Measurements from ENCODE around the gene GBF1.

Gene GBF1

GRCh38 chr10:102421507-102421756, 176.1 kb downstream of the GBF1 start:
- no peak for TF ChIP-seq FOXA1 (IDR thresholded peaks at IDR 0.05)
- TF ChIP-seq HDGF (IDR thresholded peaks at IDR 0.05; ENCODE audit: borderline replicate concordance), result no peak
- no peak for TF ChIP-seq PKNOX1 (IDR thresholded peaks at IDR 0.05)
- no peak for TF ChIP-seq ZNF384 (IDR thresholded peaks at IDR 0.05)
- no peak for TF ChIP-seq SUZ12 (IDR thresholded peaks at IDR 0.05)
- TF ChIP-seq LEF1 (IDR thresholded peaks at IDR 0.05; ENCODE audit: borderline replicate concordance), result no peak
- TF ChIP-seq FOXM1 (IDR thresholded peaks at IDR 0.05; ENCODE audit: borderline replicate concordance), result no peak
- TF ChIP-seq NFRKB (IDR thresholded peaks at IDR 0.05), result no peak
- TF ChIP-seq FOXK2 (IDR thresholded peaks at IDR 0.05), result no peak
- TF ChIP-seq BHLHE40 (IDR thresholded peaks at IDR 0.05; ENCODE audit: borderline replicate concordance), result no peak
- no peak for TF ChIP-seq L3MBTL2 (conservative IDR thresholded peaks at IDR 0.05)
- TF ChIP-seq ARNT (IDR thresholded peaks at IDR 0.05), result no peak
- TF ChIP-seq SP1 (IDR thresholded peaks at IDR 0.05), result no peak
- TF ChIP-seq ELF4 (IDR thresholded peaks at IDR 0.05), result no peak
- no peak for TF ChIP-seq CTBP1 (IDR thresholded peaks at IDR 0.05; ENCODE audit: borderline replicate concordance)
- TF ChIP-seq TARDBP (IDR thresholded peaks at IDR 0.05), result no peak
- CTCF ChIA-PET, result interaction anchor here (0.5 to 4.0 kb wide), 6 partner anchors 11 to 1333 kb away, joined by 3 to 14 read pairs (median 6); partner anchors contain the start of gene CUEDC2
- DNase-seq (ENCODE audit: extremely low spot score), result no peak
- POLR2A ChIA-PET, result interaction anchor here (1.0 to 5.8 kb wide), 10 partner anchors 10 to 303 kb away, joined by 3 to 75 read pairs (median 12); partner anchors contain the start of genes C10orf95, CUEDC2 and NFKB2

GRCh38 chr10:102421757-102422512, 176.6 kb downstream of the GBF1 start:
- CTCF ChIA-PET, result interaction anchor here (0.6 to 4.0 kb wide), 7 partner anchors 10 to 264 kb away, joined by 3 to 14 read pairs (median 3); partner anchors contain the start of gene CUEDC2
- no peak for DNase-seq (ENCODE audit: extremely low spot score)
- TF ChIP-seq L3MBTL2 (conservative IDR thresholded peaks at IDR 0.05) (peak; percentile 18; the same call in 1 of the 2 replicates), NFRKB (IDR thresholded peaks at IDR 0.05) (no peak), ELF4 (IDR thresholded peaks at IDR 0.05) (no peak), BHLHE40 (IDR thresholded peaks at IDR 0.05; ENCODE audit: borderline replicate concordance) (no peak)
- POLR2A ChIA-PET, result interaction anchor here (0.7 to 5.8 kb wide), 7 partner anchors 10 to 40 kb away, joined by 3 to 75 read pairs (median 17); partner anchors contain the start of genes C10orf95, CUEDC2 and NFKB2

GRCh38 chr10:102422545-102423129, 177.3 kb downstream of the GBF1 start:
- TF ChIP-seq HDGF (IDR thresholded peaks at IDR 0.05; ENCODE audit: borderline replicate concordance), result no peak
- TF ChIP-seq L3MBTL2 (conservative IDR thresholded peaks at IDR 0.05), result peak; percentile 79
- no peak for TF ChIP-seq SP1 (IDR thresholded peaks at IDR 0.05)
- no peak for TF ChIP-seq ARNT (IDR thresholded peaks at IDR 0.05)
- TF ChIP-seq ELF4 (IDR thresholded peaks at IDR 0.05), result no peak
- TF ChIP-seq FOXA1 (IDR thresholded peaks at IDR 0.05), result no peak
- TF ChIP-seq PKNOX1 (IDR thresholded peaks at IDR 0.05), result no peak
- no peak for TF ChIP-seq FOXK2 (IDR thresholded peaks at IDR 0.05)
- CTCF ChIA-PET, result interaction anchor here (0.6 to 4.0 kb wide), 11 partner anchors 10 to 265 kb away, joined by 3 to 14 read pairs (median 4); partner anchors contain the start of gene CUEDC2
- POLR2A ChIA-PET, result interaction anchor here (0.6 to 5.8 kb wide), 6 partner anchors 9 to 224 kb away, joined by 3 to 75 read pairs (median 12); partner anchors contain the start of genes C10orf95, CUEDC2 and NFKB2
- peak; percentile 76 for DNase-seq (ENCODE audit: extremely low spot score)

GRCh38 chr10:102423372-102423968, 178.1 kb downstream of the GBF1 start:
- TF ChIP-seq BHLHE40 (IDR thresholded peaks at IDR 0.05; ENCODE audit: borderline replicate concordance) (no peak), ZNF384 (IDR thresholded peaks at IDR 0.05) (no peak), PKNOX1 (IDR thresholded peaks at IDR 0.05) (no peak), LEF1 (IDR thresholded peaks at IDR 0.05; ENCODE audit: borderline replicate concordance) (no peak), FOXA1 (IDR thresholded peaks at IDR 0.05) (no peak), SP1 (IDR thresholded peaks at IDR 0.05) (no peak), ELF4 (IDR thresholded peaks at IDR 0.05) (no peak), L3MBTL2 (conservative IDR thresholded peaks at IDR 0.05) (no peak), FOXM1 (IDR thresholded peaks at IDR 0.05; ENCODE audit: borderline replicate concordance) (no peak), ARNT (IDR thresholded peaks at IDR 0.05) (no peak), NFRKB (IDR thresholded peaks at IDR 0.05) (no peak), CTBP1 (IDR thresholded peaks at IDR 0.05; ENCODE audit: borderline replicate concordance) (no peak), HDGF (IDR thresholded peaks at IDR 0.05; ENCODE audit: borderline replicate concordance) (no peak), SUZ12 (IDR thresholded peaks at IDR 0.05) (no peak), TARDBP (IDR thresholded peaks at IDR 0.05) (no peak), FOXK2 (IDR thresholded peaks at IDR 0.05) (no peak)
- ChIA-PET POLR2A (interaction anchor here (1.4 to 5.8 kb wide), 5 partner anchors 8 to 56 kb away, joined by 4 to 75 read pairs (median 6); partner anchors contain the start of genes C10orf95 and CUEDC2), CTCF (interaction anchor here (0.6 to 4.0 kb wide), 6 partner anchors 9 to 56 kb away, joined by 3 to 14 read pairs (median 4); partner anchors contain the start of gene CUEDC2)
- DNase-seq (ENCODE audit: extremely low spot score), result no peak

- TF ChIP-seq BHLHE40 (IDR thresholded peaks at IDR 0.05; ENCODE audit: borderline replicate concordance) (no peak), L3MBTL2 (conservative IDR thresholded peaks at IDR 0.05) (no peak), HDGF (IDR thresholded peaks at IDR 0.05; ENCODE audit: borderline replicate concordance) (no peak), FOXA1 (IDR thresholded peaks at IDR 0.05) (no peak), ARNT (IDR thresholded peaks at IDR 0.05) (no peak), SUZ12 (IDR thresholded peaks at IDR 0.05) (no peak), LEF1 (IDR thresholded peaks at IDR 0.05; ENCODE audit: borderline replicate concordance) (no peak), PKNOX1 (IDR thresholded peaks at IDR 0.05) (no peak), FOXK2 (IDR thresholded peaks at IDR 0.05) (no peak), ZNF384 (IDR thresholded peaks at IDR 0.05) (no peak), TARDBP (IDR thresholded peaks at IDR 0.05) (no peak), SP1 (IDR thresholded peaks at IDR 0.05) (no peak), FOXM1 (IDR thresholded peaks at IDR 0.05; ENCODE audit: borderline replicate concordance) (no peak), ELF4 (IDR thresholded peaks at IDR 0.05) (no peak)
- ChIA-PET CTCF (interaction anchor here (0.9 to 1.4 kb wide), 4 partner anchors 11 to 194 kb away, joined by 3 to 5 read pairs (median 4); no protein-coding TSS in a partner anchor), POLR2A (interaction anchor here (1.3 to 5.8 kb wide), 6 partner anchors 7 to 55 kb away, joined by 3 to 75 read pairs (median 6); partner anchors contain the start of genes C10orf95 and CUEDC2)
- DNase-seq (ENCODE audit: extremely low spot score), result no peak
These were observed 178.8 kb downstream of the GBF1 start for GRCh38 chr10:102424145-102424544.
